ENCODE data around the gene IQCK. TPM values are rescaled to one million over a fixed set of nuclear protein-coding genes. Genes with fewer than 3 reads are reported as not detected.

Gene IQCK
- total RNA-seq, 1 experiment from 2014 or later, result 15.5 TPM

DNA sequence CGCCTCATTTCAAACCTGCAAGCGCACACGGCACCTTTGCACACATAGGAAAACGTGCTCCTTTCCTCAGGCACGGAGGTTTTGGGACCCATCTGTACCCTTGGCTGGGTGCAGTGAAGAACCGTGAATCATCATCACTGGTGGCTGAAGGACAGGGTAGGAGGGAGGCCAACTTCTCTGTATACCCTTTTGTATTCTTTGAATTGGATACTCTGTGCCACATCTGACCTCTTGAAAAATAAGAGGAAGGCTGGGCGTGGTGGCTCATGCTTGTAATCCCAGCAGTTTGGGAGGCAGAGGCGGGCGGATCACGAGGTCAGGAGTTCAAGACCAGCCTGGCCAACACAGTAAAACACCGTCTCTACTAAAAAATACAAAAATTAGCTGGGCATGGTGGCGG lies 154.9 kb downstream of the IQCK start:
- ATAC-seq, result no peak
- no peak overlapping the region for H3K4me3 ChIP-seq (ENCODE audit: low read depth in 2 of 2, low read length in 2 of 2)
- intact Hi-C loops (cut with micrococcal nuclease; ENCODE audit: unreplicated experiment) (no loop called here), in situ Hi-C loops (cut with HindIII; ENCODE audit: low pct_unique_long_range_greater_than_20kb, low sequenced_read_pairs) (no loop called here)
- H3K36me3 ChIP-seq (ENCODE audit: control insufficient read depth, insufficient read depth, low read length), result no peaks in the 10 kb centered on the region
- no peaks in the 10 kb centered on the region for H3K4me1 ChIP-seq (ENCODE audit: control insufficient read depth, insufficient read depth, low read length)
- H3K9me3 ChIP-seq (ENCODE audit: control insufficient read depth, insufficient read depth, low read depth, low read length), result no peaks in the 10 kb centered on the region
- BruUV-seq (replicated peaks), result no TSS peak
- no peak for DNase-seq (ENCODE audit: low read depth, low spot score)
- TF ChIP-seq POLR2AphosphoS5 (IDR thresholded peaks at IDR 0.05; ENCODE audit: low read depth, low read length) (no peak), SIN3A (IDR thresholded peaks at IDR 0.05; ENCODE audit: borderline replicate concordance, insufficient read depth, low read depth, low read length) (no peak), TCF7L2 (IDR thresholded peaks at IDR 0.05; ENCODE audit: low read depth, low read length) (no peak)
- TF ChIP-seq, protein P1, sequence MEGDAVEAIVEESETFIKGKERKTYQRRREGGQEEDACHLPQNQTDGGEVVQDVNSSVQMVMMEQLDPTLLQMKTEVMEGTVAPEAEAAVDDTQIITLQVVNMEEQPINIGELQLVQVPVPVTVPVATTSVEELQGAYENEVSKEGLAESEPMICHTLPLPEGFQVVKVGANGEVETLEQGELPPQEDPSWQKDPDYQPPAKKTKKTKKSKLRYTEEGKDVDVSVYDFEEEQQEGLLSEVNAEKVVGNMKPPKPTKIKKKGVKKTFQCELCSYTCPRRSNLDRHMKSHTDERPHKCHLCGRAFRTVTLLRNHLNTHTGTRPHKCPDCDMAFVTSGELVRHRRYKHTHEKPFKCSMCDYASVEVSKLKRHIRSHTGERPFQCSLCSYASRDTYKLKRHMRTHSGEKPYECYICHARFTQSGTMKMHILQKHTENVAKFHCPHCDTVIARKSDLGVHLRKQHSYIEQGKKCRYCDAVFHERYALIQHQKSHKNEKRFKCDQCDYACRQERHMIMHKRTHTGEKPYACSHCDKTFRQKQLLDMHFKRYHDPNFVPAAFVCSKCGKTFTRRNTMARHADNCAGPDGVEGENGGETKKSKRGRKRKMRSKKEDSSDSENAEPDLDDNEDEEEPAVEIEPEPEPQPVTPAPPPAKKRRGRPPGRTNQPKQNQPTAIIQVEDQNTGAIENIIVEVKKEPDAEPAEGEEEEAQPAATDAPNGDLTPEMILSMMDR (IDR thresholded peaks at IDR 0.05), result no peak
- TF ChIP-seq, protein P2, sequence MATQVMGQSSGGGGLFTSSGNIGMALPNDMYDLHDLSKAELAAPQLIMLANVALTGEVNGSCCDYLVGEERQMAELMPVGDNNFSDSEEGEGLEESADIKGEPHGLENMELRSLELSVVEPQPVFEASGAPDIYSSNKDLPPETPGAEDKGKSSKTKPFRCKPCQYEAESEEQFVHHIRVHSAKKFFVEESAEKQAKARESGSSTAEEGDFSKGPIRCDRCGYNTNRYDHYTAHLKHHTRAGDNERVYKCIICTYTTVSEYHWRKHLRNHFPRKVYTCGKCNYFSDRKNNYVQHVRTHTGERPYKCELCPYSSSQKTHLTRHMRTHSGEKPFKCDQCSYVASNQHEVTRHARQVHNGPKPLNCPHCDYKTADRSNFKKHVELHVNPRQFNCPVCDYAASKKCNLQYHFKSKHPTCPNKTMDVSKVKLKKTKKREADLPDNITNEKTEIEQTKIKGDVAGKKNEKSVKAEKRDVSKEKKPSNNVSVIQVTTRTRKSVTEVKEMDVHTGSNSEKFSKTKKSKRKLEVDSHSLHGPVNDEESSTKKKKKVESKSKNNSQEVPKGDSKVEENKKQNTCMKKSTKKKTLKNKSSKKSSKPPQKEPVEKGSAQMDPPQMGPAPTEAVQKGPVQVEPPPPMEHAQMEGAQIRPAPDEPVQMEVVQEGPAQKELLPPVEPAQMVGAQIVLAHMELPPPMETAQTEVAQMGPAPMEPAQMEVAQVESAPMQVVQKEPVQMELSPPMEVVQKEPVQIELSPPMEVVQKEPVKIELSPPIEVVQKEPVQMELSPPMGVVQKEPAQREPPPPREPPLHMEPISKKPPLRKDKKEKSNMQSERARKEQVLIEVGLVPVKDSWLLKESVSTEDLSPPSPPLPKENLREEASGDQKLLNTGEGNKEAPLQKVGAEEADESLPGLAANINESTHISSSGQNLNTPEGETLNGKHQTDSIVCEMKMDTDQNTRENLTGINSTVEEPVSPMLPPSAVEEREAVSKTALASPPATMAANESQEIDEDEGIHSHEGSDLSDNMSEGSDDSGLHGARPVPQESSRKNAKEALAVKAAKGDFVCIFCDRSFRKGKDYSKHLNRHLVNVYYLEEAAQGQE (IDR thresholded peaks at IDR 0.05; ENCODE audit: insufficient read depth in 1 of 2, low read depth in 2 of 2, low read length in 1 of 2), result no peak
- ChIA-PET POLR2A (interaction anchor here (0.9 kb wide), 1 partner anchor 154 kb away, joined by 3 read pairs; the partner anchor contains the start of gene IQCK), CTCF (no interaction called here)
- H3K27me3 ChIP-seq (ENCODE audit: control insufficient read depth, insufficient read depth, low read length), result no peaks in the 10 kb centered on the region
- H3K27ac ChIP-seq (ENCODE audit: low read length), result no peak overlapping the region

GRCh38 chr16:19874026-19874425 lies 156.0 kb downstream of the IQCK start:
- ATAC-seq, result 0 out of 2 replicates have a peak, but pooled peaks have one; percentile 21
- intact Hi-C loops (cut with micrococcal nuclease; ENCODE audit: unreplicated experiment), result no loop called here

More at GRCh38 chr16:19874026-19874425, 156.0 kb downstream of the IQCK start:
- POLR2A ChIA-PET, result interaction anchor here (0.6 kb wide), 2 partner anchors 206 to 933 kb away, joined by 3 to 5 read pairs; no protein-coding TSS in a partner anchor
- Histone ChIP-seq H3K27ac (ENCODE audit: low read length) (no peak overlapping the region), H3K4me1 (ENCODE audit: control insufficient read depth, insufficient read depth, low read length) (no peaks in the 10 kb centered on the region), H3K9me3 (ENCODE audit: control insufficient read depth, insufficient read depth, low read depth, low read length) (no peaks in the 10 kb centered on the region), H3K36me3 (ENCODE audit: control insufficient read depth, insufficient read depth, low read length) (no peaks in the 10 kb centered on the region), H3K4me3 (ENCODE audit: low read depth in 2 of 2, low read length in 2 of 2) (no peak overlapping the region), H3K27me3 (ENCODE audit: control insufficient read depth, insufficient read depth, low read length) (no peaks in the 10 kb centered on the region)
- in situ Hi-C loops (cut with HindIII; ENCODE audit: low pct_unique_long_range_greater_than_20kb, low sequenced_read_pairs), result no loop called here
- no TSS peak for BruUV-seq (replicated peaks)
- no peak for DNase-seq (ENCODE audit: low read depth, low spot score)
- no peak for TF ChIP-seq TCF7L2 (IDR thresholded peaks at IDR 0.05; ENCODE audit: low read depth, low read length)
- no peak for TF ChIP-seq SIN3A (IDR thresholded peaks at IDR 0.05; ENCODE audit: borderline replicate concordance, insufficient read depth, low read depth, low read length)
- TF ChIP-seq, protein P1 (IDR thresholded peaks at IDR 0.05), result no peak
- TF ChIP-seq, protein P2 (IDR thresholded peaks at IDR 0.05; ENCODE audit: insufficient read depth in 1 of 2, low read depth in 2 of 2, low read length in 1 of 2), result no peak
- no peak for TF ChIP-seq POLR2AphosphoS5 (IDR thresholded peaks at IDR 0.05; ENCODE audit: low read depth, low read length)
- CTCF ChIA-PET, result interaction anchor here (0.7 kb wide), 1 partner anchor 761 kb away, joined by 6 read pairs; no protein-coding TSS in a partner anchor

Measured in Panc1 (cell line).